GM19351 (cell line): ENCODE measurements around the gene OCIAD1.
"Not testable (repeated sequence)": the region's sequence is repeated elsewhere in the genome, so short reads cannot be mapped to it uniquely, and the experiment has no call there.

Experiments
- ATAC-seq: cut with Tn5 transposase; IDR thresholded peaks from one replicate; pipeline ENCODE4 v1.9.1; 2021; ENCODE audit warnings: mild to moderate bottlenecking, moderate library complexity; ENCODE audit not compliant: unreplicated experiment

OCIAD1 gene

GRCh38 chr4:48881646-48882045 lies 50.8 kb downstream of the OCIAD1 start:
- not testable (repeated sequence) for ATAC-seq

DNA sequence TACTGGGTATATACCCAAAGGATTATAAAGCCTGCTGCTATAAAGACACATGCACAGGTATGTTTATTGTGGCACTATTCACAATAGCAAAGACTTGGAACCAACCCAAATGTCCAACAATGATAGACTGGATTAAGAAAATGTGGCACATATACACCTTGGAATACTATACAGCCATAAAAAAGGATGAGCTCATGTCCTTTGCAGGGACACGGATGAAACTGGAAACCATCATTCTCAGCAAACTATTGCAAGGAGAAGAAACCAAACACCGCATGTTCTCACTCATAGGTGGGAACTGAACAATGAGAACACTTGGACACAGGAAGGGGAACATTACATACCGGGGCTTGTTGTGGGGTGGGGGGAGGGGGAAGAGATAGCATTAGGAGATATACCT lies 58.9 kb downstream of the OCIAD1 start:
- not testable (repeated sequence) for ATAC-seq

DNA sequence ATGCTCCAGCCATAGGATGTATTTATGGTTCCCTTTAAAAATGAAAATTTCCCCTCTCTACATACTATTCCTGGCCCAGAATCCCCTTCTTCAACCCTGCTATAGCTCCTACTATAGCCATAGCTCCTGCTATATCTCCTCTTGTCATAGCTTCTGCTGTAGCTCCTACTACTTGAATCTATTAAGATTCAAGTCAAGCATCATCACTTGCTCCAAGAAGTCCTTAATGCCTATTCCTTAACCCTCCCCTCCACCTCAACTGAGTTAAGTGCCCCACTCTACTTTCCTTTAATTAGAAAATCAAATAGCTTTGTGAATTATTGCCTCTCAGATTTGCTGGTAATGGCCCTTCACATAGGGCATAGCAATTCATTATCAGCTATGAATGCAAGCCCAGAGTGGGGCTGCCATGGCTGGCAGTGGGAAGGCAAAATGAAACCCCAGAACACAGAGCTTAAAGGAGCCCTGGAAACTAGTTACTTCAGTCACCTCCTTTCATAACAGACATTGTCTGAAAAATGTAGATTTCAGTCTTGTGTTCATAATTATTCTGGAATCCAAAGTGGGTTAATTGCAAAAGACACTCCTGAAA lies 60.2 kb downstream of the OCIAD1 start:
- no peak for ATAC-seq

DNA sequence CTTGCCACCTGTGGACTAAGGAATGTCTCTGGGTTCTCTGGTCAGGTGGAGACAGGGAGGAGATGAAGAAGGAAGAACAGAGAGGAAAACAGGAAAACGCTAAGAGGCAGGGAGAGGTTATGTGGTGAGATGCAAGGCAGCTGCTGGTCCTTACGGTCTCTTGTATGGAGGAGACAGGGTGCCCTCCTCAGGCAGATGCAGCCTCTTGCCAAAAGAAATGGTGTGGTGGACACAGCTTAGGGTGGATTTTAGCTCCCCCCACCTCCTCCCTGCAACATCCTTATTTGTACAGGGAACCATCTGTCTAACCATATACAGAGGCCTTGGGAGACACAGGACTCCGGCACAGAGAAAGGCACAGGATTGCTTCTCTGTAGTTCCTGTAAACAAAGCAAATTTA lies 66.0 kb downstream of the OCIAD1 start:
- no peak for ATAC-seq

GRCh38 chr4:48898733-48899431 lies 68.0 kb downstream of the OCIAD1 start:
- no peak for ATAC-seq

DNA sequence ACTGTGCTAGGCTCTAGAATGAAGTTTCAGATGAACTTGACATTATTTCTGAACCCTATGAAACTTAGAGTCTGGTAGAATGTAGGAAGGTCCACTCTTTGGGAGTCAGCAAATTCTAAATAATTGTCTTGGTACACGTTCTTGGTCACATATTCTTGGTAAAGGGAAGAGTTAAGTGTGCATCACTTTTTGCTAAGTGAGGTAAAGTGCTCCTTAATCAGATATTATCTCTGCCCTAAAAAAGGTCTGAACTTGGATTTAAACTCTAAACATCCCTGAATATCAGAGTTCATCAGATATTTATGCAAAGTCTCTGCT lies 68.5 kb downstream of the OCIAD1 start:
- ATAC-seq = no peak

- no peak for ATAC-seq
Observed at GRCh38 chr4:48899950-48900349, 69.1 kb downstream of the OCIAD1 start.

DNA sequence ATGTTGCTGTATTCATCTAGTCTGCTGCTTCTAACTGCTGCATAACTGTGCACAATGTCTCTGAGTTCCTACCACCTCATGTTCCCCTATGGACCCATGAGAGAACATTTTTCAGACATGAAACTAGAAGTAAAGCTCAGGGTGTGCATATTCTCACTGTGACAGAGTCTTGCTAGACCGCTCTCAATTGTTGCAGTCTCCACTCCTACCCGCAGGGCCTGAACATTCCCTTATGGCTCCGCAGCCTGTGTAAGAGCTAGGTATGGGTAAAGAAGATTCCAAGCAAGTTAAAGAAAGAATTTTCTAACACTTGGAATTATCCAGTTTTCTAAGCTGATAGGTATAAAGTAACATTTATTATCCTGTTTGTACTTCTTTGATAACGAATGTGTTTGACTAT lies 70.3 kb downstream of the OCIAD1 start:
- no peak for ATAC-seq

- no peak for ATAC-seq
Observed at GRCh38 chr4:48902266-48902665, 71.4 kb downstream of the OCIAD1 start.

GRCh38 chr4:48904101-48904500 lies 73.2 kb downstream of the OCIAD1 start:
- no peak for ATAC-seq

- ATAC-seq = no peak
Observed at GRCh38 chr4:48904541-48905142, 73.8 kb downstream of the OCIAD1 start.

DNA sequence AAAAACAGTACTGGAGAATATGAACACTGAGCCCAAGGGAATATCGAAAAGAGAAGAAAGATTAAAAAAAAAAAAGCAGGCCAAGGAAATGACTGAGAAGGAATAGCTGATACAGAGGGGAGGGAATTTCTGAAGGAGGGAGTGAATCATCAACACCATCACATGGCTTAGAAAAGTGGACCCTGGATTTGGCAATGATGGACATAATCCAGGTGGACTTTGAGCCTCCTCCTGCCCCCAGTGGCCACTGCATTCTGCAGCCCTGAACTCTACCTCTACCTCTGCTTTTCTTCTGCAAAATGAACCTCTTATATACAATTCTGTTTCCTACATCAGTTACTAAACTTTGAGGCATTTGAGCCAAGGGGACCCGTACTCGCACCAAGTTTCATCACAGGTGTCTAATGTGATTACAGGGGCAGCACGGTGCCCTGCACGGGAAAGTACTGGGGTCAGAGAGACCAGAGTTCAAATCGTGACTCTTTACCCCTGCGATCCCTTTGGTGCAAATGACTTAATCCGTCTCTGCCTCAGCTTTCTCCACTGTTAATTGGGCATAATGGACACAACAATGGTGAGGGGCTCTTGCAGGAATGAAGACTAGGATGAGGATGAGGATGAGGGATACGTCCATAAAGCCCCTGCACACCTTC lies 74.6 kb downstream of the OCIAD1 start:
- no peak for ATAC-seq

GRCh38 chr4:48906206-48907173 lies 75.6 kb downstream of the OCIAD1 start, which contains the start of gene OCIAD2:
Gene OCIAD2, minus strand, starts transcription at chr4:48906774. Its CDS starts 2,225 bp downstream, at chr4:48904549.
- peak; percentile 95 for ATAC-seq

GRCh38 chr4:48907706-48908477 lies 77.0 kb downstream of the OCIAD1 start:
- ATAC-seq = no peak

DNA sequence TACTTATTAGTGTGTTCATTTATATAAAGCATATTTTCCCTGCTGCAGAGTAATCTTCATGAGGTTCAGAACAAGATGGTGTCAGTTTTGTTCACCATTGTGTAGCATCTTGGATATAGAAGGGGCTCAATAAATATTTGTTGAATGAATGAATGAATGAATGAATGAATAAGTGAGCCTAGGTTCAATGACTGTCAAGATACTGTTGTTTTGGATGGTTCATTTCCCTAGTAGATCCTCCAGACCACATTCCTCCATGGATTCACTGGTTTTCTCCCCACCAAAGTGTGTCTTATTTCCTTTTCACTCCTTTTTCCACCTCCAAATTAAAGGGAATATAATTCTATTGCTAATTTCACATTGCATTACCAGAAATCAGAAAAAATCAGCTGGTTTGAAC lies 77.8 kb downstream of the OCIAD1 start:
- no peak for ATAC-seq

GRCh38 chr4:48909697-48910096 lies 78.8 kb downstream of the OCIAD1 start:
- no peak for ATAC-seq

GRCh38 chr4:48910511-48910910 lies 79.6 kb downstream of the OCIAD1 start:
- ATAC-seq = no peak
